Measurements from ENCODE around the gene ZC3H13. TPM values are rescaled to one million over a fixed set of nuclear protein-coding genes. Genes with fewer than 3 reads are reported as not detected.

The ZC3H13 gene
- total RNA-seq, 2 donors from 2014 or later: 21.8 to 39.5 TPM

- H3K4me3 ChIP-seq: no peak overlapping the region
- H3K27ac ChIP-seq: no peak overlapping the region
- H3K36me3 ChIP-seq: no peaks in the 10 kb centered on the region
- H3K4me1 ChIP-seq (ENCODE audit: control insufficient read depth in 1 of 2, low read depth in 2 of 2): no peaks in the 10 kb centered on the region
- TF ChIP-seq CTCF (IDR thresholded peaks at IDR 0.05): no peak
- DNase-seq (ENCODE audit: low spot score) (no peak), ATAC-seq (ENCODE audit: insufficient number of reproducible peaks, low FRiP score, low read depth) (no peak)
- no peaks in the 10 kb centered on the region for H3K9me3 ChIP-seq
- no peaks in the 10 kb centered on the region for H3K27me3 ChIP-seq (replicated peaks; ENCODE audit: insufficient read depth)
These were observed 9.6 kb upstream of the ZC3H13 start for GRCh38 chr13:46062185-46062584.

GRCh38 chr13:46059405-46059804, 6.9 kb upstream of the ZC3H13 start:
- no peak for TF ChIP-seq CTCF (IDR thresholded peaks at IDR 0.05)
- no peak overlapping the region for H3K27ac ChIP-seq
- no peak for DNase-seq (ENCODE audit: low spot score)
- H3K4me3 ChIP-seq: no peak overlapping the region
- no peaks in the 10 kb centered on the region for H3K4me1 ChIP-seq (ENCODE audit: control insufficient read depth in 1 of 2, low read depth in 2 of 2)
- no peaks in the 10 kb centered on the region for H3K36me3 ChIP-seq
- H3K9me3 ChIP-seq: no peaks in the 10 kb centered on the region
- no peaks in the 10 kb centered on the region for H3K27me3 ChIP-seq (replicated peaks; ENCODE audit: insufficient read depth)
- ATAC-seq (ENCODE audit: insufficient number of reproducible peaks, low FRiP score, low read depth): no peak

- H3K27me3 ChIP-seq (replicated peaks; ENCODE audit: insufficient read depth): no peaks in the 10 kb centered on the region
These were observed 5.7 kb upstream of the ZC3H13 start for GRCh38 chr13:46058268-46058667.

GRCh38 chr13:46057256-46058015, 4.9 kb upstream of the ZC3H13 start:
- H3K36me3 ChIP-seq: no peaks in the 10 kb centered on the region
- H3K9me3 ChIP-seq: no peaks in the 10 kb centered on the region
- ATAC-seq (ENCODE audit: insufficient number of reproducible peaks, low FRiP score, low read depth) (no peak), DNase-seq (ENCODE audit: low spot score) (no peak)
- no peak for TF ChIP-seq CTCF (IDR thresholded peaks at IDR 0.05)
- H3K4me3 ChIP-seq: no peak overlapping the region
- H3K27me3 ChIP-seq (replicated peaks; ENCODE audit: insufficient read depth): no peaks in the 10 kb centered on the region
- H3K27ac ChIP-seq: no peak overlapping the region
- peaks cover 3 to 9% of the 10 kb centered on the region in 2 donors for H3K4me1 ChIP-seq (ENCODE audit: control insufficient read depth in 1 of 2, low read depth in 2 of 2)

More at GRCh38 chr13:46058268-46058667, 5.7 kb upstream of the ZC3H13 start:
- H3K9me3 ChIP-seq: no peaks in the 10 kb centered on the region
- no peak for ATAC-seq (ENCODE audit: insufficient number of reproducible peaks, low FRiP score, low read depth)
- no peak overlapping the region for H3K27ac ChIP-seq
- no peak overlapping the region for H3K4me3 ChIP-seq
- TF ChIP-seq CTCF (IDR thresholded peaks at IDR 0.05): no peak
- no peaks in the 10 kb centered on the region for H3K36me3 ChIP-seq
- DNase-seq (ENCODE audit: low spot score): no peak
- peaks cover 3 to 7% of the 10 kb centered on the region in 2 donors for H3K4me1 ChIP-seq (ENCODE audit: control insufficient read depth in 1 of 2, low read depth in 2 of 2)

- H3K36me3 ChIP-seq: no peaks in the 10 kb centered on the region
- peak overlapping the region; percentile 95 for H3K4me3 ChIP-seq
- H3K27me3 ChIP-seq (replicated peaks; ENCODE audit: insufficient read depth): no peaks in the 10 kb centered on the region
- DNase-seq (ENCODE audit: low spot score) (no peak), ATAC-seq (ENCODE audit: insufficient number of reproducible peaks, low FRiP score, low read depth) (no peak)
- H3K9me3 ChIP-seq: no peaks in the 10 kb centered on the region
- peaks cover 22 to 32% of the 10 kb centered on the region in 2 donors for H3K4me1 ChIP-seq (ENCODE audit: control insufficient read depth in 1 of 2, low read depth in 2 of 2)
- TF ChIP-seq CTCF (IDR thresholded peaks at IDR 0.05): no peak
- peak overlapping the region; percentile 24 to 94 for H3K27ac ChIP-seq
These were observed 841 bp upstream of the ZC3H13 start for GRCh38 chr13:46053162-46054012.

Data from thoracic aorta (tissue), 2 donors.